Left renal cortex interstitium (tissue), 4 donors: ENCODE results near the gene CYB5A. TPM values are rescaled to one million over a fixed set of nuclear protein-coding genes. Genes with fewer than 3 reads are reported as not detected.

Experiments
- DNase-seq, 4 donors: peaks; one replicate each; pipeline ENCODE4 v3.0.0-alpha.2; 2013; ENCODE audit warnings: low read depth in 4 of 4, low spot score in 2 of 4, missing footprints in 1 of 4
- polyA plus RNA-seq, 4 donors: library from polyadenylated mRNA; unstranded; fragments of 120-200 nt; gene quantifications; one replicate each; pipeline ENCODE4 v1.2.1, GENCODE V29; 2013; ENCODE audit not compliant: insufficient read length in 4 of 4

Gene CYB5A
- polyA plus RNA-seq, 4 donors = 284 to 331 (median 296) TPM

- no peak for DNase-seq
These were observed 40.3 kb downstream of the CYB5A start for GRCh38 chr18:74251297-74252038.

- no peak for DNase-seq
These were observed 41.6 kb downstream of the CYB5A start for GRCh38 chr18:74250131-74250530.

GRCh38 chr18:74249181-74249968, 42.4 kb downstream of the CYB5A start:
- no peak for DNase-seq

GRCh38 chr18:74248595-74248994, 43.2 kb downstream of the CYB5A start:
- DNase-seq = no peak

GRCh38 chr18:74248189-74248588, 43.6 kb downstream of the CYB5A start:
- no peak for DNase-seq

- no peak for DNase-seq
These were observed 47.2 kb downstream of the CYB5A start for GRCh38 chr18:74244554-74244953.

GRCh38 chr18:74243127-74243526, 48.6 kb downstream of the CYB5A start:
- no peak for DNase-seq

- DNase-seq = no peak
These were observed 49.2 kb downstream of the CYB5A start for GRCh38 chr18:74242438-74243096.

- DNase-seq = no peak
These were observed 49.8 kb downstream of the CYB5A start for GRCh38 chr18:74241970-74242369.

- no peak for DNase-seq
These were observed 50.3 kb downstream of the CYB5A start for GRCh38 chr18:74241426-74241825.

- no peak for DNase-seq
These were observed 52.2 kb downstream of the CYB5A start for GRCh38 chr18:74239567-74239966.

- no peak for DNase-seq
These were observed 57.2 kb downstream of the CYB5A start for GRCh38 chr18:74234326-74235171.

- DNase-seq = no peak
These were observed 57.8 kb downstream of the CYB5A start for GRCh38 chr18:74233933-74234325.

GRCh38 chr18:74230922-74231714, 60.6 kb downstream of the CYB5A start:
- DNase-seq = no peak

- DNase-seq = no peak
These were observed 61.9 kb downstream of the CYB5A start for GRCh38 chr18:74229891-74230290.

GRCh38 chr18:74229005-74229404, 62.8 kb downstream of the CYB5A start:
- DNase-seq = no peak

- no peak for DNase-seq
These were observed 63.5 kb downstream of the CYB5A start for GRCh38 chr18:74228312-74228711.

- no peak for DNase-seq
These were observed 65.1 kb downstream of the CYB5A start for GRCh38 chr18:74226666-74227065.

- DNase-seq = no peak
These were observed 65.6 kb downstream of the CYB5A start for GRCh38 chr18:74226156-74226555.
